CD8-positive, alpha-beta memory T cell (primary cell): Measurements from ENCODE around the gene AP1AR. TPM values are rescaled to one million over a fixed set of nuclear protein-coding genes. Genes with fewer than 3 reads are reported as not detected.

Experiments
- CTCF ChIA-PET: fragments of 350-600 bp; sonication (Branson Sonifier 250); formaldehyde crosslinking; loops from one replicate; lab custom pipeline; 2021; ENCODE audit warnings: antibody characterized with exemption; lab: Charles Lee
- POLR2A ChIA-PET: fragments of 350-600 bp; sonication (Branson Sonifier 250); formaldehyde crosslinking; loops from one replicate; lab custom pipeline; 2021; ENCODE audit warnings: antibody characterized with exemption; lab: Charles Lee
- DNase-seq, 5 donors: peaks; one replicate each; pipeline versions ENCODE4 v3.0.0 to v3.0.0-alpha.2; 2020 to 2022; ENCODE audit warnings: mixed read lengths in 1 of 5
- H3K27ac ChIP-seq: one replicate; pipeline ENCODE4 v1.7.0; 2013; ENCODE audit warnings: low read depth, mild to moderate bottlenecking, low read length, moderate library complexity
- H3K27me3 ChIP-seq: 2 replicates; pipeline ENCODE4 v1.7.0; 2013; ENCODE audit warnings: low read length, mild to moderate bottlenecking; ENCODE audit not compliant: insufficient read depth, poor library complexity, severe bottlenecking
- H3K36me3 ChIP-seq: 2 replicates; pipeline ENCODE4 v1.7.0; 2013; ENCODE audit warnings: mild to moderate bottlenecking, low read length, moderate library complexity; ENCODE audit not compliant: insufficient read depth
- H3K4me1 ChIP-seq: 2 replicates; pipeline ENCODE4 v1.7.0; 2013; ENCODE audit warnings: mild to moderate bottlenecking, low read length, moderate library complexity; ENCODE audit not compliant: insufficient read depth
- H3K4me3 ChIP-seq: 2 replicates; pipeline ENCODE4 v1.7.0; 2013; ENCODE audit warnings: mild to moderate bottlenecking, low read length
- H3K9me3 ChIP-seq: 2 replicates; pipeline ENCODE4 v1.7.0; 2013; ENCODE audit warnings: mild to moderate bottlenecking, low read length
- H3K27ac Mint-ChIP-seq, 8 donors: one replicate each; pipeline ENCODE4 v1.8.0; 2020 to 2021; ENCODE audit warnings: mixed read lengths in 8 of 8, mild to moderate bottlenecking in 6 of 8, inconsistent platforms in 3 of 8, moderate library complexity in 3 of 8
- H3K27me3 Mint-ChIP-seq, 2 donors: one replicate each; pipeline ENCODE4 v1.8.0; 2020 to 2021; ENCODE audit warnings: mixed read lengths in 2 of 2, mild to moderate bottlenecking in 1 of 2, moderate library complexity in 1 of 2
- H3K36me3 Mint-ChIP-seq, 3 donors: one replicate each; pipeline ENCODE4 v1.8.0; 2020 to 2021; ENCODE audit warnings: mixed read lengths in 3 of 3, inconsistent platforms in 1 of 3, mild to moderate bottlenecking in 1 of 3
- H3K4me1 Mint-ChIP-seq, 3 donors: one replicate each; pipeline ENCODE4 v1.8.0; 2020 to 2021; ENCODE audit warnings: mixed read lengths in 3 of 3, inconsistent platforms in 1 of 3, mild to moderate bottlenecking in 1 of 3
- H3K4me3 Mint-ChIP-seq, 7 donors: one replicate each; pipeline ENCODE4 v1.8.0; 2020 to 2021; ENCODE audit warnings: mixed read lengths in 7 of 7, mild to moderate bottlenecking in 6 of 7, moderate library complexity in 4 of 7, inconsistent platforms in 2 of 7
- H3K9me3 Mint-ChIP-seq, 5 donors: one replicate each; pipeline ENCODE4 v1.8.0; 2020 to 2022; ENCODE audit warnings: mixed read lengths in 5 of 5, mild to moderate bottlenecking in 3 of 5, moderate library complexity in 2 of 5, inconsistent platforms in 1 of 5
- polyA plus RNA-seq: library from polyadenylated mRNA; unstranded; fragments of 300-500 nt; fragmentation: Illumina TruSeq; gene quantifications from one replicate; pipeline ENCODE4 v1.2.3, GENCODE V29; 2021
- total RNA-seq, 2 experiments: library from RNA; stranded (reverse); gene quantifications; one replicate each; pipeline ENCODE4 v1.2.3, GENCODE V29; 2021

Gene AP1AR
- total and polyA plus RNA-seq, 3 experiments from 2014 or later: 23.2 to 27.5 (median 27.1) TPM

- ChIA-PET POLR2A (interaction anchor here (1.1 kb wide), 1 partner anchor 9 kb away, joined by 5 read pairs; no protein-coding TSS in a partner anchor), CTCF (interaction anchor here (1.1 kb wide), 1 partner anchor 16 kb away, joined by 3 read pairs; no protein-coding TSS in a partner anchor)
- Mint-ChIP-seq H3K9me3 (peaks cover 0 to 6% (median 0%) of the 10 kb centered on the region in 5 donors), H3K36me3 (peaks cover 7 to 32% (median 9%) of the 10 kb centered on the region in 3 donors), H3K4me1 (peaks cover 80 to 90% (median 81%) of the 10 kb centered on the region in 3 donors), H3K27ac (peak overlapping the region; percentile 53 to 98 (median 71)), H3K4me3 (peak overlapping the region; percentile 75 to 98 (median 93)), H3K27me3 (no peaks in the 10 kb centered on the region)
- no peaks in the 10 kb centered on the region for H3K27me3 ChIP-seq
- no peaks in the 10 kb centered on the region for H3K36me3 ChIP-seq
- H3K4me3 ChIP-seq: no peak overlapping the region
- no peak for DNase-seq
- H3K4me1 ChIP-seq: peaks cover 43% of the 10 kb centered on the region
- no peak overlapping the region for H3K27ac ChIP-seq
- H3K9me3 ChIP-seq: no peaks in the 10 kb centered on the region
Observed at GRCh38 chr4:112282860-112283667, 51.5 kb downstream of the AP1AR start.

- POLR2A ChIA-PET: no interaction called here
- H3K27ac ChIP-seq: no peak overlapping the region
- H3K9me3 ChIP-seq: no peaks in the 10 kb centered on the region
- no peak for DNase-seq
- CTCF ChIA-PET: interaction anchor here (2.4 kb wide), 1 partner anchor 13 kb away, joined by 10 read pairs; no protein-coding TSS in a partner anchor
- no peaks in the 10 kb centered on the region for H3K36me3 ChIP-seq
- no peaks in the 10 kb centered on the region for H3K27me3 ChIP-seq
- H3K4me3 Mint-ChIP-seq: peak overlapping the region; percentile 82 to 98 (median 95)
- peaks cover 50% of the 10 kb centered on the region for H3K4me1 ChIP-seq
- peak overlapping the region; percentile 95 for H3K4me3 ChIP-seq
- H3K4me1 Mint-ChIP-seq: peaks cover 82 to 90% (median 82%) of the 10 kb centered on the region in 3 donors
- peak overlapping the region; percentile 22 to 98 (median 93) for H3K27ac Mint-ChIP-seq
- H3K36me3 Mint-ChIP-seq: peaks cover 7 to 29% (median 7%) of the 10 kb centered on the region in 3 donors
- H3K9me3 Mint-ChIP-seq: peaks cover 0 to 6% (median 0%) of the 10 kb centered on the region in 5 donors
- H3K27me3 Mint-ChIP-seq: no peaks in the 10 kb centered on the region
Observed at GRCh38 chr4:112284166-112284565, 52.6 kb downstream of the AP1AR start.

- POLR2A ChIA-PET: interaction anchor here (0.8 to 0.9 kb wide), 2 partner anchors 11 to 55 kb away, joined by 3 read pairs; no protein-coding TSS in a partner anchor
- H3K4me3 ChIP-seq: peak overlapping the region; percentile 95
- H3K4me1 ChIP-seq: peaks cover 50% of the 10 kb centered on the region
Observed at GRCh38 chr4:112284662-112285411, 53.2 kb downstream of the AP1AR start.

GRCh38 chr4:112287258-112287989 lies 55.8 kb downstream of the AP1AR start:
- H3K27me3 ChIP-seq: no peaks in the 10 kb centered on the region
- H3K9me3 ChIP-seq: no peaks in the 10 kb centered on the region
- no peak for DNase-seq
- ChIA-PET POLR2A (interaction anchor here (0.7 to 2.4 kb wide), 3 partner anchors 14 to 55 kb away, joined by 3 to 12 read pairs (median 3); partner anchors contain the start of gene AP1AR), CTCF (interaction anchor here (0.8 to 3.5 kb wide), 9 partner anchors 11 to 235 kb away, joined by 3 to 15 read pairs (median 5); no protein-coding TSS in a partner anchor)
- Mint-ChIP-seq H3K4me1 (peaks cover 61 to 70% (median 63%) of the 10 kb centered on the region in 3 donors), H3K4me3 (peak overlapping the region; percentile 82 to 98 (median 95)), H3K27me3 (no peaks in the 10 kb centered on the region), H3K36me3 (peaks cover 0 to 21% (median under 1%) of the 10 kb centered on the region in 3 donors), H3K27ac (peak overlapping the region; percentile 91 to 98 (median 97)), H3K9me3 (peaks cover 0 to under 1% (median 0%) of the 10 kb centered on the region in 5 donors)
- H3K4me1 ChIP-seq: peaks cover 42% of the 10 kb centered on the region
- H3K36me3 ChIP-seq: no peaks in the 10 kb centered on the region
- peak overlapping the region; percentile 44 for H3K27ac ChIP-seq
- H3K4me3 ChIP-seq: peak overlapping the region; percentile 27

More at GRCh38 chr4:112284662-112285411, 53.2 kb downstream of the AP1AR start:
- no peaks in the 10 kb centered on the region for H3K36me3 ChIP-seq
- CTCF ChIA-PET: interaction anchor here (1.5 to 2.4 kb wide), 3 partner anchors 13 to 51 kb away, joined by 8 to 10 read pairs (median 9); no protein-coding TSS in a partner anchor
- peak in 1 of 5 donors; percentile 45 for DNase-seq
- peaks cover 7 to 29% (median 7%) of the 10 kb centered on the region in 3 donors for H3K36me3 Mint-ChIP-seq
- no peaks in the 10 kb centered on the region for H3K27me3 Mint-ChIP-seq
- H3K9me3 Mint-ChIP-seq: peaks cover 0 to 6% (median 0%) of the 10 kb centered on the region in 5 donors
- no peaks in the 10 kb centered on the region for H3K9me3 ChIP-seq
- H3K27ac Mint-ChIP-seq: peak overlapping the region; percentile 91 to 98 (median 94)
- H3K4me1 Mint-ChIP-seq: peaks cover 82 to 90% (median 84%) of the 10 kb centered on the region in 3 donors
- H3K27ac ChIP-seq: peak overlapping the region; percentile 85
- no peaks in the 10 kb centered on the region for H3K27me3 ChIP-seq
- H3K4me3 Mint-ChIP-seq: peak overlapping the region; percentile 82 to 98 (median 95)

GRCh38 chr4:112288455-112288854 lies 56.9 kb downstream of the AP1AR start:
- Mint-ChIP-seq H3K4me1 (peaks cover 52 to 59% (median 53%) of the 10 kb centered on the region in 3 donors), H3K4me3 (peak overlapping the region; percentile 30 to 79 (median 62)), H3K9me3 (no peaks in the 10 kb centered on the region), H3K36me3 (peaks cover 0 to 16% (median 0%) of the 10 kb centered on the region in 3 donors), H3K27ac (peak overlapping the region; percentile 86 to 95 (median 92)), H3K27me3 (no peaks in the 10 kb centered on the region)
- ChIA-PET CTCF (interaction anchor here (0.8 to 3.5 kb wide), 3 partner anchors 21 to 234 kb away, joined by 3 to 15 read pairs (median 4); no protein-coding TSS in a partner anchor), POLR2A (no interaction called here)
- H3K9me3 ChIP-seq: no peaks in the 10 kb centered on the region
- H3K4me3 ChIP-seq: no peak overlapping the region
- peaks cover 42% of the 10 kb centered on the region for H3K4me1 ChIP-seq
- H3K27ac ChIP-seq: peak overlapping the region; percentile 44
- H3K27me3 ChIP-seq: no peaks in the 10 kb centered on the region
- no peaks in the 10 kb centered on the region for H3K36me3 ChIP-seq
- DNase-seq: peak in 1 of 5 donors; percentile 55

- H3K9me3 Mint-ChIP-seq: no peaks in the 10 kb centered on the region
- Histone ChIP-seq H3K4me3 (no peak overlapping the region), H3K27me3 (no peaks in the 10 kb centered on the region), H3K9me3 (no peaks in the 10 kb centered on the region), H3K27ac (no peak overlapping the region), H3K4me1 (peaks cover 34% of the 10 kb centered on the region), H3K36me3 (no peaks in the 10 kb centered on the region)
- POLR2A ChIA-PET: no interaction called here
- peak overlapping the region; percentile 86 to 95 (median 92) for H3K27ac Mint-ChIP-seq
- H3K27me3 Mint-ChIP-seq: no peaks in the 10 kb centered on the region
- DNase-seq: no peak
- CTCF ChIA-PET: interaction anchor here (1.0 kb wide), 1 partner anchor 12 kb away, joined by 3 read pairs; no protein-coding TSS in a partner anchor
- peaks cover 0 to 12% (median 0%) of the 10 kb centered on the region in 3 donors for H3K36me3 Mint-ChIP-seq
- H3K4me1 Mint-ChIP-seq: peaks cover 42 to 48% (median 44%) of the 10 kb centered on the region in 3 donors
- peak overlapping the region in 3 of 7 donors; percentile 19 to 49 (median 32) for H3K4me3 Mint-ChIP-seq
Observed at GRCh38 chr4:112289407-112290253, 58.0 kb downstream of the AP1AR start.
